HepG2 (cell line): ENCODE results near the gene NTSR2. TPM values are rescaled to one million over a fixed set of nuclear protein-coding genes. Genes with fewer than 3 reads are reported as not detected.

ENCODE experiments used
- CREB1 ChIP-seq, 2 experiments: fragments of 450-650 bp in 1 of 2; IDR thresholded peaks; 2 replicates each; pipeline ENCODE4 v1.6.1; 2016 to 2017; ENCODE audit warnings: control low read depth in 1 of 2, mild to moderate bottlenecking in 1 of 2, missing compliant biosample characterization in 1 of 2, missing genetic modification characterization in 1 of 2
- DDIT3 ChIP-seq: sonication (generic); formaldehyde crosslinking; IDR thresholded peaks from 2 replicates; pipeline ENCODE4 v1.4.0; 2020; ENCODE audit warnings: mild to moderate bottlenecking, missing genetic modification reagents
- ETV5 ChIP-seq: IDR thresholded peaks from 2 replicates; pipeline ENCODE4 v1.6.1; 2018; ENCODE audit warnings: missing biosample characterization, missing genetic modification reagents, inconsistent platforms, borderline replicate concordance
- HNRNPH1 ChIP-seq: fragments of 200-400 bp; formaldehyde crosslinking; optimal IDR thresholded peaks from 2 replicates; pipeline ENCODE3; 2017; ENCODE audit warnings: mild to moderate bottlenecking, low read depth, low read length
- MTF1 ChIP-seq: sonication (generic); formaldehyde crosslinking; IDR thresholded peaks from 2 replicates; pipeline ENCODE4 v1.5.0; 2020; ENCODE audit warnings: missing genetic modification reagents
- MTF2 ChIP-seq: sonication (generic); formaldehyde crosslinking; IDR thresholded peaks from 2 replicates; pipeline ENCODE4 v1.5.0; 2020; ENCODE audit warnings: missing genetic modification reagents, borderline replicate concordance
- NCOA2 ChIP-seq: sonication (generic); formaldehyde crosslinking; IDR thresholded peaks from 2 replicates; pipeline ENCODE4 v1.8.0; 2022; ENCODE audit warnings: inconsistent platforms
- RFXAP ChIP-seq: sonication (generic); formaldehyde crosslinking; IDR thresholded peaks from 2 replicates; pipeline ENCODE4 v1.4.0; 2020; ENCODE audit warnings: missing genetic modification reagents, borderline replicate concordance
- SP5 ChIP-seq: IDR thresholded peaks from 2 replicates; pipeline ENCODE4 v1.6.1; 2016; ENCODE audit warnings: low read depth, borderline replicate concordance
- TAF15 ChIP-seq: fragments of 200-400 bp; formaldehyde crosslinking; IDR thresholded peaks from one replicate; pipeline ENCODE4 v1.6.1; 2018; ENCODE audit warnings: mild to moderate bottlenecking, low read depth, low read length; ENCODE audit not compliant: poor library complexity, severe bottlenecking
- TFDP2 ChIP-seq: sonication (generic); formaldehyde crosslinking; IDR thresholded peaks from 2 replicates; pipeline ENCODE4 v1.4.0; 2020; ENCODE audit warnings: missing genetic modification reagents
- ZFY ChIP-seq: sonication (generic); formaldehyde crosslinking; IDR thresholded peaks from 2 replicates; pipeline ENCODE4 v1.4.0; 2020; ENCODE audit warnings: missing genetic modification reagents
- ZFYVE20 ChIP-seq: sonication (generic); formaldehyde crosslinking; IDR thresholded peaks from 2 replicates; pipeline ENCODE4 v1.8.0; 2023; ENCODE audit warnings: low read depth, mild to moderate bottlenecking, moderate library complexity, missing genetic modification reagents, borderline replicate concordance
- ZNF124 ChIP-seq: sonication (generic); formaldehyde crosslinking; IDR thresholded peaks from 2 replicates; pipeline ENCODE4 v1.4.0; 2020; ENCODE audit warnings: missing genetic modification reagents
- ZNF253 ChIP-seq: sonication (generic); formaldehyde crosslinking; IDR thresholded peaks from 2 replicates; pipeline ENCODE4 v1.8.0; 2022; ENCODE audit warnings: mild to moderate bottlenecking, missing genetic modification reagents, borderline replicate concordance
- ZNF510 ChIP-seq: sonication (generic); formaldehyde crosslinking; IDR thresholded peaks from 2 replicates; pipeline ENCODE4 v1.4.0; 2020; ENCODE audit warnings: low read depth, mild to moderate bottlenecking, missing genetic modification reagents
- ZNF552 ChIP-seq: sonication (generic); formaldehyde crosslinking; IDR thresholded peaks from 2 replicates; pipeline ENCODE4 v1.9.0; 2022; ENCODE audit warnings: missing genetic modification reagents, mild to moderate bottlenecking, borderline replicate concordance
- polyA plus RNA-seq, 8 experiments: library from polyadenylated mRNA; depleted of rRNA in 3 of 8; stranded (reverse) in 7 of 8; unstranded in 1 of 8; fragments of >200 nt; fragmentation: Illumina TruSeq in 4 of 8; extraction: Trizol in 4 of 8; gene quantifications; 2 replicates each; pipeline versions ENCODE4 v1.2.1 to v1.2.3, GENCODE V29; 2011 to 2016; ENCODE audit warnings: low read depth in 4 of 8, missing spikeins in 1 of 8, mixed read lengths in 1 of 8; ENCODE audit not compliant: insufficient read depth in 1 of 8
- total RNA-seq, 5 experiments: library from RNA; depleted of rRNA; stranded (reverse); fragments of >200 nt; fragmentation: Illumina TruSeq; extraction: Trizol; gene quantifications; 2 replicates each; pipeline ENCODE4 v1.2.3, GENCODE V29; 2016; ENCODE audit warnings: low read depth in 1 of 5
- TF ChIP-seq, protein P1 (sequence below): IDR thresholded peaks from 2 replicates; pipeline ENCODE4 v1.4.0; 2020; ENCODE audit warnings: mild to moderate bottlenecking, missing genetic modification reagents

Gene NTSR2
- total and polyA plus RNA-seq, 2 of the 13 experiments (the other 11 are each of a cell fraction or from before 2014, with no cell fraction given) = not detected

DNA sequence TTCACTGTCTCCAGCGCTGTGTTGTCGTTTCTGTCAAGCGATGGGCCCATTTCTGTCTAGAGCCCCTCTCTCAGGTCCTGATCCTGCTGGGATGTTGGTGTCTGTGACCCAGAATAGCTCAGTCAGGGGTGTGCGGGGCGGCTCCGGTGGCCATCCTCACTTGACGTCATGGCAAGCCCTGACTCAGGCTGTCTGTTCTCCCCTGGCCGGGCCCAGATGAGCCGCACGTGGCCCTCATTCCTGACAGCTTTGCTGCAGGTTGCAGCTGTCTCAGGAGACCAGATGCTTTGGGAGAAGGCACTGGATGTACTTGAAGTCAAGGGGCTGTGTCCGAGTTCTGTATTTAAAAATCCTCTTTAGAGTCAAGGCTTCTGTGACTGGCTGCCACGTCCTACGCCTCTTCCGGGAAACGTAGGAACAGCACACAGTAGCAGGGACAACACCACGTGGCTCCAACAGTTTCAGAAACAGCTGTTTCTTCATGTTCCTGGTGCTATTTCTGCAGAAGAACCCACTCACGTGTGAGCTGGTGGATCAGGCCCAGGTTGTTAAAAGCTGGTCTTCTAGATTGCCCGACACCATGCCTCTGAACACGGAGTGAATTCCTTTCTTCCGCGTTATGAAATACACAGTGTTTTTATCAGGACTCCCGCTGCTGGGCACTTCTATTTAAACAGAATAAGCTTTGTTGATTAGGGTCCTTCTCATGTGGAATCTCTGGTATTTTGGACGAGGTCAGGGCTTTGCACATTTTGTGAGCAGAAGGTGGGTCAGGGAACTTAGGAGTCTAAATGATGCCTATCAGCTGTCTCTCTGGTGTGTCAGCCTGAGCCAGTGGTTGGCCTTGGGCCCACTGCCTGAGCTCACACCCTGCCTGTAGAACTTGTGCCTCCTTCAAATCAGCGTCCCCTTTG, 28.3 kb upstream of the NTSR2 start (continued):
- TF ChIP-seq TFDP2 (CRISPR knock-in tag) (0 out of 2 replicates have a peak, but pooled peaks have one; percentile 14), SP5 (CRISPR knock-in tag) (no peak), DDIT3 (CRISPR knock-in tag) (no peak), TAF15 (no peak), ZNF510 (no peak), HNRNPH1 (no peak), MTF1 (CRISPR knock-in tag) (no peak), ZNF124 (CRISPR knock-in tag) (peak; percentile 73; the same call in 1 of the 2 replicates), ETV5 (CRISPR knock-in tag) (peak; percentile 21; the same call in 1 of the 2 replicates), ZFYVE20 (CRISPR knock-in tag) (no peak), ZNF253 (CRISPR knock-in tag) (peak; percentile 55; the same call in 1 of the 2 replicates), NCOA2 (CRISPR knock-in tag) (peak; percentile 57; the same call in 1 of the 2 replicates), ZNF552 (CRISPR knock-in tag) (0 out of 2 replicates have a peak, but pooled peaks have one; percentile 60), CREB1 (IDR thresholded peaks at IDR 0.05) (0 out of 2 replicates have a peak, but pooled peaks have one; percentile 2), CREB1 (CRISPR knock-in tag; IDR thresholded peaks at IDR 0.05) (no peak), MTF2 (CRISPR knock-in tag) (no peak), RFXAP (CRISPR knock-in tag) (0 out of 2 replicates have a peak, but pooled peaks have one; percentile 42), ZFY (CRISPR knock-in tag) (peak; percentile 49; the same call in 1 of the 2 replicates)
- TF ChIP-seq, protein P1, sequence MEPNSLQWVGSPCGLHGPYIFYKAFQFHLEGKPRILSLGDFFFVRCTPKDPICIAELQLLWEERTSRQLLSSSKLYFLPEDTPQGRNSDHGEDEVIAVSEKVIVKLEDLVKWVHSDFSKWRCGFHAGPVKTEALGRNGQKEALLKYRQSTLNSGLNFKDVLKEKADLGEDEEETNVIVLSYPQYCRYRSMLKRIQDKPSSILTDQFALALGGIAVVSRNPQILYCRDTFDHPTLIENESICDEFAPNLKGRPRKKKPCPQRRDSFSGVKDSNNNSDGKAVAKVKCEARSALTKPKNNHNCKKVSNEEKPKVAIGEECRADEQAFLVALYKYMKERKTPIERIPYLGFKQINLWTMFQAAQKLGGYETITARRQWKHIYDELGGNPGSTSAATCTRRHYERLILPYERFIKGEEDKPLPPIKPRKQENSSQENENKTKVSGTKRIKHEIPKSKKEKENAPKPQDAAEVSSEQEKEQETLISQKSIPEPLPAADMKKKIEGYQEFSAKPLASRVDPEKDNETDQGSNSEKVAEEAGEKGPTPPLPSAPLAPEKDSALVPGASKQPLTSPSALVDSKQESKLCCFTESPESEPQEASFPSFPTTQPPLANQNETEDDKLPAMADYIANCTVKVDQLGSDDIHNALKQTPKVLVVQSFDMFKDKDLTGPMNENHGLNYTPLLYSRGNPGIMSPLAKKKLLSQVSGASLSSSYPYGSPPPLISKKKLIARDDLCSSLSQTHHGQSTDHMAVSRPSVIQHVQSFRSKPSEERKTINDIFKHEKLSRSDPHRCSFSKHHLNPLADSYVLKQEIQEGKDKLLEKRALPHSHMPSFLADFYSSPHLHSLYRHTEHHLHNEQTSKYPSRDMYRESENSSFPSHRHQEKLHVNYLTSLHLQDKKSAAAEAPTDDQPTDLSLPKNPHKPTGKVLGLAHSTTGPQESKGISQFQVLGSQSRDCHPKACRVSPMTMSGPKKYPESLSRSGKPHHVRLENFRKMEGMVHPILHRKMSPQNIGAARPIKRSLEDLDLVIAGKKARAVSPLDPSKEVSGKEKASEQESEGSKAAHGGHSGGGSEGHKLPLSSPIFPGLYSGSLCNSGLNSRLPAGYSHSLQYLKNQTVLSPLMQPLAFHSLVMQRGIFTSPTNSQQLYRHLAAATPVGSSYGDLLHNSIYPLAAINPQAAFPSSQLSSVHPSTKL (CRISPR knock-in tag) = peak; percentile 30; the same call in 1 of the 2 replicates
